Fibroblast of villous mesenchyme (primary cell): ENCODE data around the gene IGF1R. TPM values are rescaled to one million over a fixed set of nuclear protein-coding genes. Genes with fewer than 3 reads are reported as not detected.

Experiments used
- DNase-seq: peaks from one replicate; pipeline ENCODE4 v3.0.0-alpha.2; 2010; ENCODE audit warnings: low read depth
- H3K4me3 ChIP-seq: 2 replicates; pipeline ENCODE4 v1.5.1; 2011; ENCODE audit warnings: low read depth, mild to moderate bottlenecking, low read length
- CTCF ChIP-seq: IDR thresholded peaks from 2 replicates; pipeline ENCODE4 v1.5.1; 2012; ENCODE audit warnings: low read depth, mild to moderate bottlenecking, low read length; ENCODE audit not compliant: insufficient read depth
- total RNA-seq: library from RNA; depleted of rRNA; stranded (reverse); fragments of >200 nt; gene quantifications from 2 replicates; pipeline ENCODE4 v1.2.3, GENCODE V29; 2012

The IGF1R gene
- total RNA-seq, 1 donor = 19.4 TPM

GRCh38 chr15:98943601-98944151, 295.3 kb downstream of the IGF1R start:
- DNase-seq = peak; percentile 60
- TF ChIP-seq CTCF = no peak
- no peak overlapping the region for H3K4me3 ChIP-seq

GRCh38 chr15:98946301-98947255, 298.2 kb downstream of the IGF1R start:
- no peak for DNase-seq
- no peak overlapping the region for H3K4me3 ChIP-seq
- no peak for TF ChIP-seq CTCF

GRCh38 chr15:98948456-98948855, 300.1 kb downstream of the IGF1R start:
- no peak for TF ChIP-seq CTCF
- H3K4me3 ChIP-seq = no peak overlapping the region
- DNase-seq = no peak

DNA sequence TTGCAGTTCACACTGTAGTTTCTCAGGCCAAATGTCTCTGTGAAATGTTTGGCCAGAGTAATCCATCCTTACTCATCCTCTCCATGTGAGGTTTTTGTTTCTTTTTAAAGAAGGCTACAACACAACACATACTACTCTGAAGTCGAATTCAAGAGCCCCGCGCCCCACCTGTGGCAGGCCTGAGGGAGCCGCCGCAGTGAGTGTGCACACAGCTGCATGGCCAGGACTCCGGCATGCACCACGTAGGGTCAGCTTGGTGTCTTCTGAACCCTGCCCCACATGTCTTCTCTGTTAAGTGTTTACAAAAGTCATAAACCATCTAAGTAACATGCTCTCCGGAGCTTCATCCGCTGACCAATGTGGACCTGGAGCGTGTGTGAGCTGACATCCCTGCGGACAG, 300.6 kb downstream of the IGF1R start:
- no peak overlapping the region for H3K4me3 ChIP-seq
- no peak for TF ChIP-seq CTCF
- no peak for DNase-seq

DNA sequence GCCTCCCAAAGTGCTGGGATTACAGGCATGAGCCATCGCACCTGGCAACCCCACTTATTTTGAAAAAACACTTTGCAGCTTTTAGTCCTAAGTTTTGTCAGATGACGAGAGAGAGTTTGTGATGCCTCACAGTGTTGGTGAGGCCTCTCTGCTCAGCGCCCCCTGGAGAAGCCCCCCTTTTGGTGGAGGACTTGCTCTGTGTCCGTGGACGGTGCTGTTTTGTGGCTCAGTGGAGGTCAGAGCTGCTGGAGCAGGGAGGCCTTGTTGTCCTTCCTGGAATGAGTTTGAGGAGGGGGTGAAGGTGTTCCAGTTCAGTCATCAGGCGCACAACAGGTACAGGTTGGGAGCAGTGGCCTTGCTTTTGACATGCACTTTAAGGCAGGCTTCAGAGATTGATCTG, 301.3 kb downstream of the IGF1R start:
- H3K4me3 ChIP-seq = no peak overlapping the region
- no peak for DNase-seq
- no peak for TF ChIP-seq CTCF

- TF ChIP-seq CTCF = no peak
- DNase-seq = no peak
- H3K4me3 ChIP-seq = no peak overlapping the region
These were observed 301.9 kb downstream of the IGF1R start for GRCh38 chr15:98950248-98950647.
